HG02642 (cell line): ENCODE measurements around the gene GALNT16.
"Not testable (repeated sequence)": the region's sequence is repeated elsewhere in the genome, so short reads cannot be mapped to it uniquely, and the experiment has no call there.

Experiments
- ATAC-seq: cut with Tn5 transposase; IDR thresholded peaks from one replicate; pipeline ENCODE4 v1.9.1; 2021; ENCODE audit warnings: mild to moderate bottlenecking; ENCODE audit not compliant: unreplicated experiment, poor library complexity

GALNT16 gene

GRCh38 chr14:69357544-69358200 lies 97.7 kb downstream of the GALNT16 start:
- ATAC-seq: no peak

- ATAC-seq: no peak
Observed at GRCh38 chr14:69358233-69358963, 98.4 kb downstream of the GALNT16 start.

GRCh38 chr14:69358966-69359365 lies 99.0 kb downstream of the GALNT16 start:
- ATAC-seq: no peak

- no peak for ATAC-seq
Observed at GRCh38 chr14:69360438-69361108, 100.6 kb downstream of the GALNT16 start.

- no peak for ATAC-seq
Observed at GRCh38 chr14:69363055-69363454, 103.1 kb downstream of the GALNT16 start.

GRCh38 chr14:69363964-69364363 lies 104.0 kb downstream of the GALNT16 start:
- no peak for ATAC-seq

- no peak for ATAC-seq
Observed at GRCh38 chr14:69364378-69364777, 104.4 kb downstream of the GALNT16 start.

- no peak for ATAC-seq
Observed at GRCh38 chr14:69366069-69366468, 106.1 kb downstream of the GALNT16 start.

- ATAC-seq: no peak
Observed at GRCh38 chr14:69366761-69367160, 106.8 kb downstream of the GALNT16 start.

- ATAC-seq: no peak
Observed at GRCh38 chr14:69368381-69368780, 108.4 kb downstream of the GALNT16 start.

- no peak for ATAC-seq
Observed at GRCh38 chr14:69370061-69370460, 110.1 kb downstream of the GALNT16 start.

GRCh38 chr14:69372146-69372545 lies 112.2 kb downstream of the GALNT16 start:
- ATAC-seq: no peak

- ATAC-seq: no peak
Observed at GRCh38 chr14:69373104-69373503, 113.1 kb downstream of the GALNT16 start.

- no peak for ATAC-seq
Observed at GRCh38 chr14:69374235-69374634, 114.3 kb downstream of the GALNT16 start.

- no peak for ATAC-seq
Observed at GRCh38 chr14:69375182-69375581, 115.2 kb downstream of the GALNT16 start.

- no peak for ATAC-seq
Observed at GRCh38 chr14:69375722-69376121, 115.8 kb downstream of the GALNT16 start.

GRCh38 chr14:69376439-69376838 lies 116.5 kb downstream of the GALNT16 start:
- no peak for ATAC-seq

GRCh38 chr14:69378274-69378673 lies 118.3 kb downstream of the GALNT16 start:
- no peak for ATAC-seq

GRCh38 chr14:69387311-69387710 lies 127.4 kb downstream of the GALNT16 start:
- no peak for ATAC-seq

GRCh38 chr14:69391400-69391799 lies 131.4 kb downstream of the GALNT16 start:
- not testable (repeated sequence) for ATAC-seq

GRCh38 chr14:69392481-69392880 lies 132.5 kb downstream of the GALNT16 start:
- ATAC-seq: no peak
